ENCODE data around the gene FTO.

DNA sequence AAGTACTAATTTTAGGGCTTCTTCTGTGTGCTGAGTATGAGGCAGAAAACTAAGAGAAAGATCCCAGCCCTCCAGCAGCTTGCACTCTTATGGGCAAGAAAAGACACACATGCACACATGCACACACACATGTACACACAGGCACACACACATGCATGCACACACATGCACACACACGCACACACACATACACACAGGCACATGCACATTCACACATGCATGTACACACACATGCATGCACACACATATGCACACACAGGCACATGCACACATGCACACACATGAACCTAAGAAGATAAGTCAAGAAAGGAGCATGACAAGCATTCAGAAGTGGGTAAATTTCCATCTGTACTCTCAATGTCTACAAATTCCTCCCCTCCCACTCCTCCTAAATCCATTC is 452.4 kb downstream of the FTO start:
- TF ChIP-seq POLR2A (IDR thresholded peaks at IDR 0.05) = no peak
- TF ChIP-seq, protein P1, sequence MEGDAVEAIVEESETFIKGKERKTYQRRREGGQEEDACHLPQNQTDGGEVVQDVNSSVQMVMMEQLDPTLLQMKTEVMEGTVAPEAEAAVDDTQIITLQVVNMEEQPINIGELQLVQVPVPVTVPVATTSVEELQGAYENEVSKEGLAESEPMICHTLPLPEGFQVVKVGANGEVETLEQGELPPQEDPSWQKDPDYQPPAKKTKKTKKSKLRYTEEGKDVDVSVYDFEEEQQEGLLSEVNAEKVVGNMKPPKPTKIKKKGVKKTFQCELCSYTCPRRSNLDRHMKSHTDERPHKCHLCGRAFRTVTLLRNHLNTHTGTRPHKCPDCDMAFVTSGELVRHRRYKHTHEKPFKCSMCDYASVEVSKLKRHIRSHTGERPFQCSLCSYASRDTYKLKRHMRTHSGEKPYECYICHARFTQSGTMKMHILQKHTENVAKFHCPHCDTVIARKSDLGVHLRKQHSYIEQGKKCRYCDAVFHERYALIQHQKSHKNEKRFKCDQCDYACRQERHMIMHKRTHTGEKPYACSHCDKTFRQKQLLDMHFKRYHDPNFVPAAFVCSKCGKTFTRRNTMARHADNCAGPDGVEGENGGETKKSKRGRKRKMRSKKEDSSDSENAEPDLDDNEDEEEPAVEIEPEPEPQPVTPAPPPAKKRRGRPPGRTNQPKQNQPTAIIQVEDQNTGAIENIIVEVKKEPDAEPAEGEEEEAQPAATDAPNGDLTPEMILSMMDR (IDR thresholded peaks at IDR 0.05) = no peak

Measured in adrenal gland (tissue), 5 donors.